Mucosa of descending colon (tissue), 3 donors: ENCODE results near the gene NECAB2. TPM values are rescaled to one million over a fixed set of nuclear protein-coding genes. Genes with fewer than 3 reads are reported as not detected.

Experiments used
- ATAC-seq: fragments of 200-7000 bp; cut with Tn5 transposase; one replicate; pipeline ENCODE4 v1.9.1; 2020; ENCODE audit warnings: mild to moderate bottlenecking, moderate library complexity
- DNase-seq, 3 donors: peaks; one replicate each; pipeline ENCODE4 v3.0.0-alpha.2; 2020
- H3K36me3 ChIP-seq: fragments of 200-600 bp; one replicate; pipeline ENCODE4 v1.8.0; 2021; ENCODE audit warnings: low read depth, mild to moderate bottlenecking
- H3K4me1 ChIP-seq: fragments of 200-600 bp; one replicate; pipeline ENCODE4 v1.8.0; 2021; ENCODE audit warnings: low read depth, mild to moderate bottlenecking
- H3K4me3 ChIP-seq: fragments of 200-600 bp; one replicate; pipeline ENCODE4 v1.8.0; 2021; ENCODE audit warnings: mild to moderate bottlenecking
- H3K9me3 ChIP-seq: fragments of 200-600 bp; one replicate; pipeline ENCODE4 v1.8.0; 2021; ENCODE audit warnings: mild to moderate bottlenecking
- CTCF ChIP-seq: fragments of 200-600 bp; IDR thresholded peaks from one replicate; pipeline ENCODE4 v1.8.0; 2022; ENCODE audit warnings: antibody characterized with exemption, mild to moderate bottlenecking
- intact Hi-C, 2 donors: fragments of 100-400 bp; cut with DNase I in 1 of 2; cut with micrococcal nuclease in 1 of 2; formaldehyde crosslinking; loops; one replicate each; pipeline versions ENCODE4 v1.11.0 to v1.11.1; 2022; cut with DNase I, micrococcal nuclease
- total RNA-seq, 3 donors: library from RNA; stranded (reverse); fragmentation: NEBNext Ultra II Directional in 2 of 3; extraction: Animal tissue kit (Norgen Biotek cat#: 25700) in 2 of 3; gene quantifications; one replicate each; pipeline versions ENCODE4 v1.2.1 to v1.2.4, GENCODE V29; 2021 to 2023
- donor health status: DM: no; HTN: no; CAD: no; lungs with moderate emphysema.
- donor health status: DM: no; HTN: no; CAD: no.
- donor health status: DM: no; HTN: yes; CAD: no.

Gene NECAB2
- total RNA-seq, 3 donors from 2014 or later = 0.55 to 2.0 (median 0.96) TPM

GRCh38 chr16:83973077-83973476 lies 5.0 kb downstream of the NECAB2 start:
- Histone ChIP-seq H3K4me3 (no peak overlapping the region), H3K4me1 (no peaks in the 10 kb centered on the region), H3K36me3 (no peaks in the 10 kb centered on the region), H3K9me3 (no peaks in the 10 kb centered on the region)
- ATAC-seq (no peak), DNase-seq (no peak)
- no peak for TF ChIP-seq CTCF
- intact Hi-C loops = no loop called here

GRCh38 chr16:83973581-83974385 lies 5.7 kb downstream of the NECAB2 start:
- intact Hi-C loops = no loop called here
- no peaks in the 10 kb centered on the region for H3K36me3 ChIP-seq
- ATAC-seq (no peak), DNase-seq (no peak)
- TF ChIP-seq CTCF = no peak
- H3K9me3 ChIP-seq = no peaks in the 10 kb centered on the region
- H3K4me1 ChIP-seq = no peaks in the 10 kb centered on the region
- no peak overlapping the region for H3K4me3 ChIP-seq

- Histone ChIP-seq H3K9me3 (no peaks in the 10 kb centered on the region), H3K4me1 (no peaks in the 10 kb centered on the region), H3K4me3 (no peak overlapping the region), H3K36me3 (no peaks in the 10 kb centered on the region)
- ATAC-seq = no peak
- DNase-seq = no peak
- TF ChIP-seq CTCF = no peak
- intact Hi-C loops = no loop called here
These were observed 6.4 kb downstream of the NECAB2 start for GRCh38 chr16:83974475-83974874.

- TF ChIP-seq CTCF = no peak
- intact Hi-C loops = no loop called here
- Histone ChIP-seq H3K4me1 (no peaks in the 10 kb centered on the region), H3K9me3 (no peaks in the 10 kb centered on the region), H3K36me3 (no peaks in the 10 kb centered on the region), H3K4me3 (no peak overlapping the region)
- DNase-seq (no peak), ATAC-seq (no peak)
These were observed 7.7 kb downstream of the NECAB2 start for GRCh38 chr16:83975590-83976260.

GRCh38 chr16:83977056-83977815 lies 9.2 kb downstream of the NECAB2 start:
- intact Hi-C loops = no loop called here
- Histone ChIP-seq H3K36me3 (no peaks in the 10 kb centered on the region), H3K4me3 (no peak overlapping the region), H3K9me3 (no peaks in the 10 kb centered on the region), H3K4me1 (no peaks in the 10 kb centered on the region)
- no peak for DNase-seq
- ATAC-seq = no peak
- TF ChIP-seq CTCF = no peak
